Measurements from ENCODE around the gene ZHX3. TPM values are rescaled to one million over a fixed set of nuclear protein-coding genes. Genes with fewer than 3 reads are reported as not detected.
"Not testable (repeated sequence)": the region's sequence is repeated elsewhere in the genome, so short reads cannot be mapped to it uniquely, and the experiment has no call there.

ZHX3 gene
- total RNA-seq, 1 experiment from 2014 or later, result 5.4 TPM

GRCh38 chr20:41261260-41261659 is 56.3 kb downstream of the ZHX3 start:
- no peak for DNase-seq (ENCODE audit: low read depth)

GRCh38 chr20:41260734-41261220 is 56.8 kb downstream of the ZHX3 start:
- DNase-seq (ENCODE audit: low read depth), result no peak

DNA sequence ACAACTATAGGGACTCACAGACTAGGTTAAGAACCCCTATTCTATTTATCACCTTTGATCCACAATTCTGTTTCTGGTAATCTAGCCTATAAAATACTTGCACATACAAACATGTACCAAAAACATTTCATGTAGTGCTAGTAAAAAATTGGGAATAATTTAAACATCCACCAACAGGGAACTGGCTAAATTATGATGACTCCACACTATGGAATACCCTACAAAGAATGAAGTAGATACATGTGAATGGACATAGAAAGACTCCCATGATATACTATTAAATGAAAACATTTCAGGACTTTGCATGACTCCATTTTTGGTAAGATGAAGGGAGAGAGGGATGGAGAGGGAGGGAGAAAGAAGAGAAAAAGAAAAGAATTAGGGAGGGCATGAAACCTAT is 58.2 kb downstream of the ZHX3 start:
- DNase-seq (ENCODE audit: low read depth), result no peak

- DNase-seq (ENCODE audit: low read depth), result no peak
These were observed 59.1 kb downstream of the ZHX3 start for GRCh38 chr20:41258474-41258873.

DNA sequence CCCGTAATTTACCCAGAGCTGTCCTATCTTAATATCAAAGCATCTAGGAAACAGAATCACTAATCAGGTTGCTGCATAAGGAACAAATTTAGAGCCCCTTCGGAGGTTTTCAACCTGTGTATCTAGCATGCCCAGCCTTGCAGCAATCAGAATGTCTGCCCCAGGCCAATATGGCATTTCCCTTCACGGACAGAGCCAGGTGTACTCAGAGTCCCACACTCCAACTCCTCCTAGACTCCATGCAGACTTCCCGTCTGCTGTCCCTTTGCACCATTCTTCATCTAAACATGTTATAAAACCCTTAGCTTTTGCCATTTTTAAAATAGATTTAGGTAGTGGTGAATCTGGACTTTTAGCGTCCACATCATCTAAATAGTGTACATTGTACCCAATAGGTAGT is 61.0 kb downstream of the ZHX3 start:
- no peak for DNase-seq (ENCODE audit: low read depth)

DNA sequence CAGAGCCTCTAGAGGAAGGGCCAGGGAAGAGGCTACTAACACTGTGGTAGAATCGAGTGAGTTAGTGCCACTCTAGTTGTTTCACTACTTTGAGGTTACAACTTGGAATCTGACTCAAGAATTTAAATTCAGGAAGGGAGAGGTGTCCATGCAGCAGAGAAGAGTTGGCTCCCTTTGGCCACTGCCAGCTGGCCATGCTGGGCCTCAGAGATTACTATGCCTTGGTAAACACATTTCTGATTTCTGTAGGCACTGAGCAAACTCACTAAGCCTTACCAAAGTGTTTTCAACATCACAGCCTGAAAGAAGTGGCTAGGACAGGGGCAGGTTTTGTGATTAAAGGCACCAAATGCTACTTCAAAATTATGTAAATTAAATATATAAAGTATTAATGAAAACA is 61.9 kb downstream of the ZHX3 start:
- DNase-seq (ENCODE audit: low read depth), result no peak

DNA sequence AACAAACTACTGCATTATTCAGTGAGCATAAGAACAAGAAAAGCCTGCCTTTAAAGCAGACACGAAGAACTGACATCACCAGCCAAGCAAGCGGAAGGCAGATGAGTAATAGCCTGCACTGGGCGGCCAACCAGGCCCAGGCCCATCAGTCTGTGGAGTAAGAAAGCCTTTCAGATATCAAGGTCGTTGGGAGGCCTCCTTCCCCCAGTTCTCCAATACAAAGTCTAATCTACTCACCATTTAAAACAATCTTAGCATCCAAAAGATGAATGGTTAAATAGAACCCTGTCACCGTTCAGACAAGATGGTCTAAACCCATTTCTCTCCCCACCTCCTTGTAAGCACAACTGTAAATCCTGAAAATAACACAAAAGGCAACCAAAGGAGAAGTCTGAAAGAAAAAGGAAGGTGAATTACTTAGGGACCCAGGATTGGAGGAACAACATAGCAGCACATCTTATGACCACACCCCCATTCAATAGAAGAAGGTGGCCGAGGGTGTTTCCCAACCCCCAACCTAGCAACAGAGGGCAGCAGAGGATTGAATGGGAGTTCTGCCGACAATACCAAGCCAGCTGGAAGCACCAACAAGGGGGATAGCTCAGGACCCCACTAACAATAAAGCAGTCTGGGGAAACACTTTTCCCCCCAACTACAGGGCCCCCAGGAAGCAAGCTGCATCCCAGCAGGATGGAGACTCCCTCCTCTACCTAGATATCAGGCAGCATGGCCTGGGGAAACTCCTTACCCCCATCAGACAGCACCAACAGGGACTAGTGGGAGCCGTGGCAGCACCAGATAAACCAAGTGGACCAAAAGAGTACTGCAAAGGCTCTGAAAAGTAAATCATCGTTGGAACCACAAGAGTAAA is 67.9 kb downstream of the ZHX3 start:
- peak; percentile 83 for DNase-seq (ENCODE audit: low read depth)

DNA sequence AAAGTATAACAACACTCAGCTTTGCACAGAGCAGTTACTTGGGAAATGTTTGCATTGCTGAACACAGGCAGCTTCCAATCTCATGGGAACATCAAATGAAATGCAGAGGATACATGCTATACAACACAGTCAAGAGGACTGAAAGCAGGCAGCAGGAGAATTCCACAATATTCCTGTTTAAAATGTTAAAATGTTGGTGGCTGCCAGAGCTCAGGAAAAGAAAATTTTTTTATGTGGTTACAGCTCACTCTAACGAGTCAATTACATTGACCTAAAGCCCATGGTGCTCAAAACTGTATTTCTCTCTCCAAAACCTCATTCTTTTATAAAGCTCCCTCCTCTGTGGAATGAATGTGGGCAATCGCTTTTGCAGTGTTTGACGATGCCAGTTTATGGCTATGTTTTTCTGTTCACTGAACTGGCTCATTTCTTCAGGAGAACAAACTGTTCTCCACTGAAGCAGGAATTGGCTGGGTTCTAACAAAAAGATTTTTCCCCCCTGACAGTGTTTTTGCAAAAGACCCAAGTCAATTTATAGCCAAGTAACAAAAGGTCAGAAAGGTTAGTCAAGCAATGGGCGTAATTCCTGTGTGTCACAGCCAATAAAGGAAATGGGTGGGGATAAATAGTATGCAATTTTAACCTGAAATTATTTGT is 69.0 kb downstream of the ZHX3 start:
- no peak for DNase-seq (ENCODE audit: low read depth)

DNA sequence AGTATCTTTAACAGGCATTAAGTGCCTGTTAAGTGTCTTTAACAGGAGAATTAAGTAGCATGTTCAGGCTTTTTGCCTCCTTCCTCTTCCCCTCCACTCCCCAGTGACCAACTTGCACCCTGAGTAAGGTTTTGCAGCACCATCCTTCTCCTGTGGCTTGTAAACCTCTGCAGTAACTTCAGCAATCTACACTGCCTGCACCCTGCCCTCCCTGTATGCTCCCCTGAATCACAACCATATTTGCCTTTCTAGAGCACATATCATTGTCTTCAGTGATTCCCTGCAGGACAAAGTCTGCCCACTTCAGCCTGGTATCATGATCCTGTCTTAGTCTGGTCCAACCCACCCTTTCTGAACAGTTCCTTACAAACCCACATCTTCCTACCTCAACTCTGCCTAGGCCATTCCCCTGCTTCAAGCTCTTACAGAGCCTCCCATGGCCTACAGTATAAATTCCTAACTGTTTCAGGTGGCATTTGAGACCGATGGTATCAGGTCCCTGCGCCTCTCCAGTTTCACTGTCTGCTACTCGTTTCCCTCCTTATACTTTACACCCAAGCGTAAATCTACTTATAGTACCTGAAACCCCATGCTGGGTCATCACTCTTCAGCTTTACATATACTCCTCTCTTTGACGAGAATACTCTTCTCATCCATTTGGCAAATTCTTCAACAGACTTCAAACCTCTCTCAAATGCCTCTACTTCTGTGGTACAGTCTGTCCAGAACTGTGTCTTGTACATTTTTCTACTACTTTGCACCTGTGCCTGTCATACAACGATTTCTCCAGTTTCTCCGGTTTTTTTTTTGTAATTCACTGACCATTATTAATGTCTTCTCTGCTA is 69.8 kb downstream of the ZHX3 start:
- DNase-seq (ENCODE audit: low read depth), result no peak

GRCh38 chr20:41245086-41245707 is 72.3 kb downstream of the ZHX3 start:
- no peak for DNase-seq (ENCODE audit: low read depth)

GRCh38 chr20:41242807-41243206 is 74.7 kb downstream of the ZHX3 start:
- DNase-seq (ENCODE audit: low read depth), result no peak

- no peak for DNase-seq (ENCODE audit: low read depth)
These were observed 75.2 kb downstream of the ZHX3 start for GRCh38 chr20:41242352-41242751.

- DNase-seq (ENCODE audit: low read depth), result not testable (repeated sequence)
These were observed 80.3 kb downstream of the ZHX3 start for GRCh38 chr20:41237233-41237632.

DNA sequence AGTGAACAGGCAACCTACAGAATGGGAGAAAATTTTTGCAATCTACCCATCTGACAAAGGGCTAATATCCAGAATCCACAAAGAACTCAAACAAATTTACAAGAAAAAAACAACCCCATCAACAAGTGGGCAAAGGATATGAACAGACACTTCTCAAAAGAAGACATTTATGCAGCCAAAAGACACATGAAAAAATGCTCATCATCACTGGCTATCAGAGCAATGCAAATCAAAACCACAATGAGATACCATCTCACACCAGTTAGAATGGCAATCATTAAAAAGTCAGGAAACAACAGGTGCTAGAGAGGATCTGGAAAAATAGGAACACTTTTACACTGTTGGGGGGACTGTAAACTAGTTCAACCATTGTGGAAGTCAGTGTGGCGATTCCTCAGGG is 80.7 kb downstream of the ZHX3 start:
- not testable (repeated sequence) for DNase-seq (ENCODE audit: low read depth)

DNA sequence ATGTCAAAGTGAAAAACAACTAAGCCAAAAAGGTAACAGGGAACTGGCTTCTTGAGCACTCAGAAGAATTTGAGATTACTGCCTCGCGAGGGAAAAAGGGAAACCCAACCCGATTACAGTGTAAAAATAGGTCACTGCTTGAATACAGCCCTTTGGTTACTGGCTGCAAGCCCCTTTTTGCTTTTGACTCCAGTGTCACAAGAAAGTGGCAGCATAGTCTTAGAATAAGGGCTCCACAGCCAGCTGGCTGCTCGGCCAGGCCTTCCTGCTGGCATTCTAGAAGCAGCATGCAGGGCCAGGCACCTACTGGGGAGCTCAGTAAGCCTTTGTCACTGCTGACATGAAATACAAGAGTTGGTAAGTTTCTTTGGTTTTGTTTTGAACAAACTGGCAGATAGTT is 83.0 kb downstream of the ZHX3 start:
- DNase-seq (ENCODE audit: low read depth), result no peak

DNA sequence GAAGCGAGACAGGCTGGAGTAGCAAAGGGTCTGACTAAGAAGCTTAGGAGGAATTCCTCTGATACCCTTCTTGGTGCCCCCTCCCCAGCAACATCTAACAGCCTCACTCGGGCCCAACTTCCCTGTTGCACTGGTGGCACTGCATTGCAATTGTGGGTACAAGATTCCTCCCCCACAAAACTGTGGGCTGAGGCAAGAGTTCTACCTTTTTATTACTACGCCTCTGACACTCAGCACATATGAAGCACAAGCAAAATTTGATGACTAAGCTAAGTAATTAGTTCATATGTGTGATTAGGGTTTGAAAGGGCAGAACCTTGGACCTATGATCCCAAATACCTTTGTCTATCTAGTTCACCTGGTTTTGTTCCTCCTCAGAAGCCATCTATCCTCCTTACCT is 83.5 kb downstream of the ZHX3 start:
- no peak for DNase-seq (ENCODE audit: low read depth)

- DNase-seq (ENCODE audit: low read depth), result peak; percentile 72
These were observed 84.3 kb downstream of the ZHX3 start for GRCh38 chr20:41232973-41233926.

- no peak for DNase-seq (ENCODE audit: low read depth)
These were observed 86.4 kb downstream of the ZHX3 start for GRCh38 chr20:41231136-41231535.

DNA sequence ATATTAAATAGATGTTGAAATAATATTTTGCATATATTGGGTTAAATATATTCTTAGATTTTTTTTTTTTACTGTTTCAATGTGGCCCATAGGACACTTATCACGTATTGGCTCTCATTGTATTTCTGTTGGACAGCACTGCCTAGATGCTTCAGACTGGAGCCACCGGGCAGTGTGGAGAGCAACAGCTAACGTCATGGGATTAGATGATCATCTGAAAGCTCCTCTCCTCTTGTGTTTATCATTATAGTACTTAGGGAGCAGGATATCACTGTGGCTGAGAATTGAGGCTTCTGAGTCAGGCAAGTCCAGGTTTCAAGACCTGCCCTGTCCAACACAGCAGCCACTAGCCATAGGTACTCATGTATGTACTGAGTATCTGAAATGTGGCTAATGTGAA is 87.4 kb downstream of the ZHX3 start:
- no peak for DNase-seq (ENCODE audit: low read depth)

- DNase-seq (ENCODE audit: low read depth), result no peak
These were observed 88.3 kb downstream of the ZHX3 start for GRCh38 chr20:41229259-41229658.

- no peak for DNase-seq (ENCODE audit: low read depth)
These were observed 88.7 kb downstream of the ZHX3 start for GRCh38 chr20:41228858-41229257.
